ENCODE measurements around the gene FSTL4. TPM values are rescaled to one million over a fixed set of nuclear protein-coding genes. Genes with fewer than 3 reads are reported as not detected.

The FSTL4 gene
- total RNA-seq, 1 experiment from 2014 or later: 2.7 TPM

- no peak for DNase-seq
- H3K27me3 ChIP-seq (replicated peaks; ENCODE audit: control insufficient read depth, insufficient read depth, low read length): no peaks in the 10 kb centered on the region
- Mint-ChIP-seq H3K9me3 (ENCODE audit: unreplicated experiment) (no peaks in the 10 kb centered on the region), H3K4me1 (ENCODE audit: low read depth, unreplicated experiment) (no peaks in the 10 kb centered on the region), H3K36me3 (ENCODE audit: insufficient read depth, unreplicated experiment) (no peaks in the 10 kb centered on the region), H3K27ac (ENCODE audit: unreplicated experiment) (no peak overlapping the region), H3K27me3 (ENCODE audit: insufficient read depth, unreplicated experiment) (peaks cover 16% of the 10 kb centered on the region), H3K4me3 (ENCODE audit: unreplicated experiment) (no peak overlapping the region)
- no peaks in the 10 kb centered on the region for H3K36me3 ChIP-seq (ENCODE audit: control insufficient read depth, insufficient read depth, low read length)
- intact Hi-C loops (cut with micrococcal nuclease; ENCODE audit: unreplicated experiment): no loop called here
- H3K4me1 ChIP-seq: no peaks in the 10 kb centered on the region
- H3K4me3 ChIP-seq (ENCODE audit: low read depth, low read length): no peak overlapping the region
- ChIA-PET POLR2A (no interaction called here), CTCF (no interaction called here)
- TF ChIP-seq, protein P1, sequence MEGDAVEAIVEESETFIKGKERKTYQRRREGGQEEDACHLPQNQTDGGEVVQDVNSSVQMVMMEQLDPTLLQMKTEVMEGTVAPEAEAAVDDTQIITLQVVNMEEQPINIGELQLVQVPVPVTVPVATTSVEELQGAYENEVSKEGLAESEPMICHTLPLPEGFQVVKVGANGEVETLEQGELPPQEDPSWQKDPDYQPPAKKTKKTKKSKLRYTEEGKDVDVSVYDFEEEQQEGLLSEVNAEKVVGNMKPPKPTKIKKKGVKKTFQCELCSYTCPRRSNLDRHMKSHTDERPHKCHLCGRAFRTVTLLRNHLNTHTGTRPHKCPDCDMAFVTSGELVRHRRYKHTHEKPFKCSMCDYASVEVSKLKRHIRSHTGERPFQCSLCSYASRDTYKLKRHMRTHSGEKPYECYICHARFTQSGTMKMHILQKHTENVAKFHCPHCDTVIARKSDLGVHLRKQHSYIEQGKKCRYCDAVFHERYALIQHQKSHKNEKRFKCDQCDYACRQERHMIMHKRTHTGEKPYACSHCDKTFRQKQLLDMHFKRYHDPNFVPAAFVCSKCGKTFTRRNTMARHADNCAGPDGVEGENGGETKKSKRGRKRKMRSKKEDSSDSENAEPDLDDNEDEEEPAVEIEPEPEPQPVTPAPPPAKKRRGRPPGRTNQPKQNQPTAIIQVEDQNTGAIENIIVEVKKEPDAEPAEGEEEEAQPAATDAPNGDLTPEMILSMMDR (IDR thresholded peaks at IDR 0.05; ENCODE audit: insufficient read depth in 1 of 2, low read depth in 1 of 2, low read length in 1 of 2, severe bottlenecking in 1 of 2, unreplicated experiment in 1 of 2): no peak
- no TSS peak for BruUV-seq (replicated peaks)
- H3K9me3 ChIP-seq: no peaks in the 10 kb centered on the region
Observed at GRCh38 chr5:133599600-133599999, 12.7 kb downstream of the FSTL4 start.

DNA sequence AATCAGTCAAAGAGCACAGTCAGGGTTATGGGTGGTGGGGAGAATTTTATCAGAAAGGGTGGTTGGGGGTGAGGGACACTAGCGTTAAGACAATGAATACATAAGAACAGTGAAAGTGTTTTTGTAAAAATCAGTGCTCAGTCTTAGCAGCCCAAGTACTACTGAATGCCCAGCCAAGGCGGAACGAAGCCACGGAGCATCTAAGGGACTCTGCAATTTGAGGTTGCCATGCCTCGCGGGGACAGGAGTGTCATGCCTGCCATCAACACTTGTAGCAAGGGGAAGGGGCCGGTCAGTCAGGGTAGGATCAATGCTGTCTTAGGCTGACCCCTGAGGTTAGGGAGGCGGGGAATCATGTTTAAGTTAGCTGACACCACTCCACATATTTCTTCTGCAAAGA lies 13.3 kb downstream of the FSTL4 start:
- Histone ChIP-seq H3K36me3 (ENCODE audit: control insufficient read depth, insufficient read depth, low read length) (no peaks in the 10 kb centered on the region), H3K4me1 (no peaks in the 10 kb centered on the region), H3K4me3 (ENCODE audit: low read depth, low read length) (no peak overlapping the region), H3K9me3 (no peaks in the 10 kb centered on the region), H3K27me3 (replicated peaks; ENCODE audit: control insufficient read depth, insufficient read depth, low read length) (no peaks in the 10 kb centered on the region)
- no peaks in the 10 kb centered on the region for H3K36me3 Mint-ChIP-seq (ENCODE audit: insufficient read depth, unreplicated experiment)
- CTCF ChIA-PET: no interaction called here
- POLR2A ChIA-PET: no interaction called here
- no peaks in the 10 kb centered on the region for H3K4me1 Mint-ChIP-seq (ENCODE audit: low read depth, unreplicated experiment)
- DNase-seq: no peak
- no peak overlapping the region for H3K4me3 Mint-ChIP-seq (ENCODE audit: unreplicated experiment)
- no TSS peak for BruUV-seq (replicated peaks)
- intact Hi-C loops (cut with micrococcal nuclease; ENCODE audit: unreplicated experiment): no loop called here
- H3K9me3 Mint-ChIP-seq (ENCODE audit: unreplicated experiment): no peaks in the 10 kb centered on the region
- H3K27me3 Mint-ChIP-seq (ENCODE audit: insufficient read depth, unreplicated experiment): peaks cover 16% of the 10 kb centered on the region
- no peak overlapping the region for H3K27ac Mint-ChIP-seq (ENCODE audit: unreplicated experiment)
- TF ChIP-seq, protein P1 (IDR thresholded peaks at IDR 0.05; ENCODE audit: insufficient read depth in 1 of 2, low read depth in 1 of 2, low read length in 1 of 2, severe bottlenecking in 1 of 2, unreplicated experiment in 1 of 2): no peak

- no peak overlapping the region for H3K4me3 ChIP-seq (ENCODE audit: low read depth, low read length)
- no peak for DNase-seq
- H3K9me3 Mint-ChIP-seq (ENCODE audit: unreplicated experiment): no peaks in the 10 kb centered on the region
- H3K36me3 ChIP-seq (ENCODE audit: control insufficient read depth, insufficient read depth, low read length): no peaks in the 10 kb centered on the region
- ChIA-PET POLR2A (no interaction called here), CTCF (no interaction called here)
- intact Hi-C loops (cut with micrococcal nuclease; ENCODE audit: unreplicated experiment): no loop called here
- H3K27me3 Mint-ChIP-seq (ENCODE audit: insufficient read depth, unreplicated experiment): peaks cover 14% of the 10 kb centered on the region
- H3K27ac Mint-ChIP-seq (ENCODE audit: unreplicated experiment): no peak overlapping the region
- no peaks in the 10 kb centered on the region for H3K4me1 ChIP-seq
- H3K27me3 ChIP-seq (replicated peaks; ENCODE audit: control insufficient read depth, insufficient read depth, low read length): no peaks in the 10 kb centered on the region; the same call in 1 of the 2 replicates
- TF ChIP-seq, protein P1 (IDR thresholded peaks at IDR 0.05; ENCODE audit: insufficient read depth in 1 of 2, low read depth in 1 of 2, low read length in 1 of 2, severe bottlenecking in 1 of 2, unreplicated experiment in 1 of 2): no peak
- no TSS peak for BruUV-seq (replicated peaks)
- no peaks in the 10 kb centered on the region for H3K36me3 Mint-ChIP-seq (ENCODE audit: insufficient read depth, unreplicated experiment)
- no peaks in the 10 kb centered on the region for H3K9me3 ChIP-seq
- H3K4me3 Mint-ChIP-seq (ENCODE audit: unreplicated experiment): no peak overlapping the region
- H3K4me1 Mint-ChIP-seq (ENCODE audit: low read depth, unreplicated experiment): no peaks in the 10 kb centered on the region
Observed at GRCh38 chr5:133596049-133596448, 16.3 kb downstream of the FSTL4 start.
